BJ (cell line): ENCODE data around the gene AP2S1. TPM values are rescaled to one million over a fixed set of nuclear protein-coding genes. Genes with fewer than 3 reads are reported as not detected.
"Not testable (repeated sequence)": the region's sequence is repeated elsewhere in the genome, so short reads cannot be mapped to it uniquely, and the experiment has no call there.

Experiments
- CTCF ChIA-PET: fragments of 350-600 bp; formaldehyde crosslinking; extraction: SDS; loops from one replicate; lab custom pipeline; 2021; ENCODE audit warnings: antibody characterized with exemption, inconsistent platforms; lab: Yijun Ruan, JAX
- POLR2A ChIA-PET: fragments of 300-600 bp; sonication (Branson Sonifier 250); formaldehyde crosslinking; extraction: SDS; loops from one replicate; lab custom pipeline; 2021; ENCODE audit warnings: antibody characterized with exemption; lab: Charles Lee
- DNase-seq: peaks from one replicate; pipeline ENCODE4 v3.0.0-alpha.2; 2011; ENCODE audit warnings: low read depth
- H3K27me3 ChIP-seq: 2 replicates; pipeline ENCODE4 v1.6.0; 2011; ENCODE audit warnings: low read length; ENCODE audit not compliant: control insufficient read depth, insufficient read depth
- H3K36me3 ChIP-seq: 2 replicates; pipeline ENCODE4 v1.5.1; 2011; ENCODE audit warnings: low read length; ENCODE audit not compliant: control insufficient read depth, insufficient read depth
- H3K4me3 ChIP-seq: 2 replicates; pipeline ENCODE4 v1.5.1; 2011; ENCODE audit warnings: low read depth, mild to moderate bottlenecking, control low read depth, low read length
- polyA plus RNA-seq: library from polyadenylated mRNA; depleted of rRNA; stranded (reverse); fragments of >200 nt; gene quantifications from 2 replicates; pipeline ENCODE4 v1.2.3, GENCODE V29; 2011
- TF ChIP-seq, protein P1 (sequence below): IDR thresholded peaks from 2 replicates; pipeline ENCODE4 v1.5.1; 2011; ENCODE audit warnings: low read depth, mild to moderate bottlenecking, control low read depth, inconsistent platforms, low read length, moderate library complexity; ENCODE audit not compliant: insufficient read depth

Gene AP2S1
- polyA plus RNA-seq, 1 experiment = 181 TPM

- POLR2A ChIA-PET = no interaction called here
- H3K36me3 ChIP-seq = no peaks in the 10 kb centered on the region
- CTCF ChIA-PET = no interaction called here
- no peak overlapping the region for H3K4me3 ChIP-seq
- DNase-seq = no peak
- H3K27me3 ChIP-seq = no peaks in the 10 kb centered on the region
- TF ChIP-seq, protein P1, sequence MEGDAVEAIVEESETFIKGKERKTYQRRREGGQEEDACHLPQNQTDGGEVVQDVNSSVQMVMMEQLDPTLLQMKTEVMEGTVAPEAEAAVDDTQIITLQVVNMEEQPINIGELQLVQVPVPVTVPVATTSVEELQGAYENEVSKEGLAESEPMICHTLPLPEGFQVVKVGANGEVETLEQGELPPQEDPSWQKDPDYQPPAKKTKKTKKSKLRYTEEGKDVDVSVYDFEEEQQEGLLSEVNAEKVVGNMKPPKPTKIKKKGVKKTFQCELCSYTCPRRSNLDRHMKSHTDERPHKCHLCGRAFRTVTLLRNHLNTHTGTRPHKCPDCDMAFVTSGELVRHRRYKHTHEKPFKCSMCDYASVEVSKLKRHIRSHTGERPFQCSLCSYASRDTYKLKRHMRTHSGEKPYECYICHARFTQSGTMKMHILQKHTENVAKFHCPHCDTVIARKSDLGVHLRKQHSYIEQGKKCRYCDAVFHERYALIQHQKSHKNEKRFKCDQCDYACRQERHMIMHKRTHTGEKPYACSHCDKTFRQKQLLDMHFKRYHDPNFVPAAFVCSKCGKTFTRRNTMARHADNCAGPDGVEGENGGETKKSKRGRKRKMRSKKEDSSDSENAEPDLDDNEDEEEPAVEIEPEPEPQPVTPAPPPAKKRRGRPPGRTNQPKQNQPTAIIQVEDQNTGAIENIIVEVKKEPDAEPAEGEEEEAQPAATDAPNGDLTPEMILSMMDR = no peak
Measured at GRCh38 chr19:46824890-46825730, 25.5 kb downstream of the AP2S1 start.

DNA sequence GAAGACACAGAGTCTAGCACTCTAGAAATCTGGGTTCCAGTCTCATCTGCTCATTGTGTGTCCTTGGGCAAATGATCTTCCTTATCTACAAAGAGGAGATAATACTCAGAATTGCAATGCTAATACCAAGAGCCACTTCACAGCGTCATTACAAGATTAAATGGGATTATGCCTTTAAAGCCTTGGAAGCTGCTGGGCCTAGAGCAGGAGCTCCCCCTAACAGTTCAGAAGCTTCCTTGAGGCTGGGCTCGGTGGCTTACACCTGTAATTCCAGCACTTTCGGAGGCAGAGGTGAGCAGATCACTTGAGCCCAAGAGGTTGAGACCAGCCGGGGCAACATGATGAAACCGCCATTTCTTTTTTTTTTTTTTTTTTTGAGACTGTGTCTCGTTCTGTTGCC, 27.6 kb downstream of the AP2S1 start:
- no peak for DNase-seq
- ChIA-PET CTCF (interaction anchor here (0.9 kb wide), 1 partner anchor 67 kb away, joined by 3 read pairs; no protein-coding TSS in a partner anchor), POLR2A (no interaction called here)
- Histone ChIP-seq H3K4me3 (no peak overlapping the region), H3K36me3 (no peaks in the 10 kb centered on the region), H3K27me3 (no peaks in the 10 kb centered on the region)
- TF ChIP-seq, protein P1 = no peak

DNA sequence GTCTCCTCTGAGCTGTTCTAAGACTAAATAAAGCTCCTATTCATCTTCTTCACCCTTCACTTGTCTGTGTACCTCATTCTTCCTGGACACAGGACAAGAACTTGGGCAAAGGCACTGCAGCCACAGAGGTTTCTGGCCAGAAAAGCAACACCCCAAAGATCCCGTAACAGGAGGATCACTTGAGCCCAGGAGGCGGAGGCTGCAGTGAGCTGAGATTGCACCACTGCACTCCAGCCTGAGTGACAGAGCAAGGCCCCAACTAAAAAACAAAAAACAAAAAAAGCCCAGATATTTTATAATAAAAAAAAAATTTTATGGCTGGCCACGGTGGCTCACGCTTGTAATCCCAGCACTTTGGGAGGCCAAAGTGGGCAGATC, 28.2 kb downstream of the AP2S1 start:
- DNase-seq, H3K36me3 ChIP-seq, H3K27me3 ChIP-seq, H3K4me3 ChIP-seq, POLR2A ChIA-PET: not testable (repeated sequence)
- CTCF ChIA-PET = interaction anchor here (0.9 to 1.6 kb wide), 2 partner anchors 35 to 66 kb away, joined by 3 read pairs; no protein-coding TSS in a partner anchor

GRCh38 chr19:46821512-46822409, 28.9 kb downstream of the AP2S1 start:
- ChIA-PET CTCF (interaction anchor here (0.9 to 1.6 kb wide), 2 partner anchors 35 to 65 kb away, joined by 3 read pairs; no protein-coding TSS in a partner anchor), POLR2A (no interaction called here)
- no peak for DNase-seq
- no peak overlapping the region for H3K4me3 ChIP-seq
- TF ChIP-seq, protein P1 = no peak
- H3K27me3 ChIP-seq = no peaks in the 10 kb centered on the region
- no peaks in the 10 kb centered on the region for H3K36me3 ChIP-seq

GRCh38 chr19:46818812-46819211, 31.8 kb downstream of the AP2S1 start:
- CTCF ChIA-PET = interaction anchor here (1.6 kb wide), 1 partner anchor 9 kb away, joined by 4 read pairs; no protein-coding TSS in a partner anchor
- no peak for DNase-seq
- Histone ChIP-seq H3K36me3 (no peaks in the 10 kb centered on the region), H3K4me3 (no peak overlapping the region), H3K27me3 (no peaks in the 10 kb centered on the region)
- POLR2A ChIA-PET = no interaction called here
- TF ChIP-seq, protein P1 = no peak
